Raji (cell line): ENCODE data around the gene ARMS2.

Source experiments
- POLR2A ChIP-seq: IDR thresholded peaks from 2 replicates; pipeline ENCODE4 v1.6.1; 2011; ENCODE audit warnings: low read depth, low read length, control low read depth; ENCODE audit not compliant: insufficient read depth

ARMS2 gene

GRCh38 chr10:122445469-122445868, 9.0 kb upstream of the ARMS2 start:
- TF ChIP-seq POLR2A: no peak

- no peak for TF ChIP-seq POLR2A
These were observed 8.5 kb upstream of the ARMS2 start for GRCh38 chr10:122445904-122446303.

GRCh38 chr10:122446668-122447423, 7.6 kb upstream of the ARMS2 start:
- no peak for TF ChIP-seq POLR2A

DNA sequence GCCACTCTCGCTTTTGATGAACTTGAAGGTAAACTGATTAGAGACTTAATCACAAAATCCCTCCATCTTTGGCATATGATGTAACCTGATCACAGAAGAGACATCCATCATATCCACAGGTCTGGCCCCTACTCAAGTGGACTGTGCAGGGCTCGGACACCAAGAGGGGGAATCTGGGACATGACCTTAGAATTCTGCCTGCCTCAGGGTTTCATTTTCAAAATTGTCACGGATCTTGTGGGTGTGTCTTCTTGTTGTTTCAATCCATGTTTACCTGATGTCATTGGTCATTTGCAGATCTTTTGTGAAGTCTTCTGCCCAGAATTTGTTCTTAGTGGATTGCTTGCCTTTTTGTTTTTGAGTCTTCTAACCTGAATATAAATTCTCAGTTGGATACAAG, 5.9 kb upstream of the ARMS2 start:
- TF ChIP-seq POLR2A: no peak

DNA sequence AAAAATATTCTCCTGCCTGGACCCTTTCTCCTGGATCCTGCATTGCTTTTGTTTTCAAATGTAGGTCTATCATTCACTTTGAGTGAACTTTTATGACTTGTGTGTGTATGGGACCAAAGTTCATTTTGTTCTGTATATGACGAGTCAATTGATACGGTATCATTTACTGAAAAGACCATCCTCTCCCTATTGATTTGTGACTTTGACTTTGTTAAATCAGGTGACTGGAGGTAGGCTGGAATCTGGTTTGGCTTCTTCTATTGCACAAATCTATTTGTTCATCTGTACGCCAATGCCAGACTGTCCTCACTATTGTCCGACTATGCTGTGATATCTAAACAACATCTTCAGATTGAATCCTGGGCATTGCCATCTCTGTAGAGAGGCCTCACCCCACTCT, 5.3 kb upstream of the ARMS2 start:
- TF ChIP-seq POLR2A: no peak

GRCh38 chr10:122450353-122450990, 4.0 kb upstream of the ARMS2 start:
- TF ChIP-seq POLR2A: no peak

DNA sequence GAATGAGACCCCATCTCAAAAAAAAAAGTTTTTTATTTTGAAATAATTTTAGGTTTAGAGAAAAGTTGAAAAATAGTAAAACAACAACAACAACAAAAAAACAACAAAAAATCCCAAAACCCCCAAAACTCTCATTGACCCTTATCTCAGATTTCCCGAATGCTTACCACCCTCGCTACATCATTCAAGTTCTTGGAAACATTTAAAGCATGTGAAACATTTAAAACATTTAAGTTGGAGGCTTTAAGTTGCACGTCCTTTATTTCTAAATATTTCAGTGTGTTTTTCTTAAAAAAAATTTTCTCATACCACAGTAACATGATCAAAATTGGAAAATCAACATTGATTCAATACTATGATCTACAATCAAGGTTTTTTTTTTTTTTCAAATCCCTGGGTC, 382 bp upstream of the ARMS2 start:
- no peak for TF ChIP-seq POLR2A

DNA sequence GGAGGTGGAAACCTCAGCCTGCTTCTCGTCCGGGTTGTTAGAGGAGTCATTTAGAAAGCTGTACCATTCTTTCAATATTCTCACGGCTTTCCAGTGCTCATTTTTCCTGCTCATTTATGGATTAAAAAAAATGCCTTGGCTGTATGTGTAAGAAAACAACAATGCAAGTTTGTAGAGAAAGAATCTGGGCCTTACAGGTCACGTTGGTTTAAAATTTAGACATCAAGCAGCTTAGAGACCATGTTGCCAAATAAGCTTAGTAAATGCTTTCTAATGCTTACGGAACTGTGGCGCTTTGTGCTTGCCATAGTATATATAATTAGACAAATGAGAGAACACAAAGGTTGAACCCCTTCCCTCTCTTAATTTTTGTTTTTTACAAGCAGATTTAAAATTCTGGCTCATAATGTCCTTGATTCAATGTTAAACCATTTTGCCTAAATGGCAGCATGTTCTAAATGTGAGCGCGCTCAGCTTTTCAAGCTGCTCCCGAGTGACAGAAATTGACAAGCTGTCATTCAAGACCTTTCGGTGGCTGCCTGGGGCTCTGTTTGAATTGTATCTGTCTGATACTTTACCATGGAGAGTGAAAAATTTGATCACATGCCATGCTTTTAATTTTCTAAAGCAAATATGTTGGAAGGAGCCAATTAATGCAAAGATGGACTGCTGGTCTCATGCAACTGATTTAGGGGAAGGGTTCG, 1.1 kb downstream of the ARMS2 start:
- no peak for TF ChIP-seq POLR2A

DNA sequence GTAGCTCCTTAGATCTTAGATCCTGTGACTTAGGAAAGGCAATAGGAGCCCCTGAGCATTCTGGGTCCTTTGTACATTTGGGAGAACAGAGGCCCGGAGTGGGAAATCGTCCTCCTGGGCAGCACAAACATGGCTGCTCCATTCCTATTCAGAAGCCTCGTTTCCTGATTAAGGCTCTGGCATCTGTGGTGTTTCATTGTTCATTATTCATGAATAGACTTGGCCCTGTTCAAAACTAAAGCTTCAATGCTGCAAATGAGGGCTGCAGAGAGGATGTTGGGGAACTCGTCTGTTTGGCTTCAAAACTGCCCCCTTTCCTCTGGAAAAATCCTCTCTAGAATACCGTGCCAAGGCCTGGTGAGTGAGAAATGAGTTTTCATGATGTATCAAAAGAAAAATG, 3.5 kb downstream of the ARMS2 start:
- TF ChIP-seq POLR2A: no peak

DNA sequence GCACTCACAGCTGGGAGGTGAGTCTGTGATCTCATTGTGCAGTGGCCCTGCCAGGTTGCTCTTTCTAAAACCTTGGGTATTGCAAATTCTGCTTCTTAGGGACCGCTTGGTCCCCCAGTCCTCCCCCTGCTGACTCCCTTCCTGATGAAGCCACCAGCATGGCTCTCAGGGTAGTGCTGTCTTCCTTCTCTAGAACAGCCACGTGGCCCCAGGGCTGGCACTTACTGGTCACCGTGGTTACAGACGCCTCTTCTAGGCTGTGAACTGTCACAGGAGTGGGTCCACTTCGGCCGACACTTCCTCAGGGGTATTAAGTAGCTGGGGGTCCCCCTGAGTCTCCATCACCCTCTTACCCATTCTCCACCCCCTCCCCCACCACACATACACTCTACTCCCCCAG, 4.2 kb downstream of the ARMS2 start:
- no peak for TF ChIP-seq POLR2A

GRCh38 chr10:122459561-122460273, 5.3 kb downstream of the ARMS2 start:
- TF ChIP-seq POLR2A: no peak

GRCh38 chr10:122460891-122461293, 6.4 kb downstream of the ARMS2 start:
- TF ChIP-seq POLR2A: no peak

- no peak for TF ChIP-seq POLR2A
These were observed 6.9 kb downstream of the ARMS2 start, which contains the start of gene HTRA1 for GRCh38 chr10:122461367-122461728. TSS of gene HTRA1 (plus strand) at chr10:122461553. CDS start at chr10:122461653, 100 bp downstream.

DNA sequence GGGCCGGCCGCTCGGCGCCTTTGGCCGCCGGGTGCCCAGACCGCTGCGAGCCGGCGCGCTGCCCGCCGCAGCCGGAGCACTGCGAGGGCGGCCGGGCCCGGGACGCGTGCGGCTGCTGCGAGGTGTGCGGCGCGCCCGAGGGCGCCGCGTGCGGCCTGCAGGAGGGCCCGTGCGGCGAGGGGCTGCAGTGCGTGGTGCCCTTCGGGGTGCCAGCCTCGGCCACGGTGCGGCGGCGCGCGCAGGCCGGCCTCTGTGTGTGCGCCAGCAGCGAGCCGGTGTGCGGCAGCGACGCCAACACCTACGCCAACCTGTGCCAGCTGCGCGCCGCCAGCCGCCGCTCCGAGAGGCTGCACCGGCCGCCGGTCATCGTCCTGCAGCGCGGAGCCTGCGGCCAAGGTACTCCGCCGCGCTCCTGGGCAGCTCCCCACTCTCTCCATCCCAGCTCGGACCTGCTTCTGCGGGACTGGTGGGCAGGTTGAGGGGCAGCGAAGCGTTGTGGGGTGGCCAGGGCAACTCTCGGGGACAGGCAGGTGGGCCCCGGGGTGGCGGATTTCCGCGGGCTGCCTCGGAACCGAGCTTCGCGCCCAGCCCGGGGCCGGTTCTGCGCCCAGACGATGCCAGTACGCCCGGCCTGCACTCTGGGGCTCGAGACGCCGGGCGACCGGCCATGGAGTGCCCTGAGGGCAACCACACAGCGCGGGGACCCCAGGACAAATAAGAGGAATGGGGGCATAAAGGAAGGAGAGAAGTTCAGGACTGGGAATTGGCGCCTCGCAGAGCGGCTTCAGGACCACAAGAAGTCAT, 7.5 kb downstream of the ARMS2 start:
- TF ChIP-seq POLR2A: no peak
